Chondrocyte (in vitro differentiated cells): Measurements from ENCODE around the gene TAGLN2. TPM values are rescaled to one million over a fixed set of nuclear protein-coding genes. Genes with fewer than 3 reads are reported as not detected.

Experiments
- DNase-seq: peaks from one replicate; pipeline ENCODE4 v3.0.0; 2021; ENCODE audit warnings: mixed read lengths, low spot score
- H3K27ac Mint-ChIP-seq: one replicate; pipeline ENCODE4 v1.8.0; 2021; ENCODE audit warnings: mild to moderate bottlenecking, moderate library complexity, mixed read lengths; ENCODE audit not compliant: unreplicated experiment
- H3K27me3 Mint-ChIP-seq: 2 replicates; pipeline ENCODE4 v1.8.0; 2021; ENCODE audit warnings: low read depth, mixed read lengths
- H3K36me3 Mint-ChIP-seq: 2 replicates; pipeline ENCODE4 v1.8.0; 2021; ENCODE audit warnings: low read depth, mixed read lengths
- H3K4me1 Mint-ChIP-seq: 2 replicates; pipeline ENCODE4 v1.8.0; 2021; ENCODE audit warnings: low read depth, mild to moderate bottlenecking, mixed read lengths
- H3K4me3 Mint-ChIP-seq: one replicate; pipeline ENCODE4 v1.8.0; 2021; ENCODE audit warnings: mild to moderate bottlenecking, moderate library complexity, mixed read lengths; ENCODE audit not compliant: unreplicated experiment
- H3K9me3 Mint-ChIP-seq: 2 replicates; pipeline ENCODE4 v1.8.0; 2021; ENCODE audit warnings: low read depth, mixed read lengths
- microRNA-seq: library from miRNA; unstranded; fragments of <30 nt; microRNA quantifications from one replicate; pipeline ENCODE4 v1.2.0, GENCODE V29; 2020; ENCODE audit warnings: borderline number of aligned reads
- total RNA-seq: library from RNA; stranded (reverse); gene quantifications from 3 replicates; pipeline ENCODE4 v1.2.1, GENCODE V29; 2021
- TF ChIP-seq, protein P1 (sequence below): fragments of 200-600 bp; sonication (generic); IDR thresholded peaks from 2 replicates; pipeline ENCODE4 v1.5.0; 2021; ENCODE audit warnings: antibody characterized with exemption, mild to moderate bottlenecking, moderate library complexity

TAGLN2 gene
- total RNA-seq, 1 donor from 2014 or later = 392 TPM

DNA sequence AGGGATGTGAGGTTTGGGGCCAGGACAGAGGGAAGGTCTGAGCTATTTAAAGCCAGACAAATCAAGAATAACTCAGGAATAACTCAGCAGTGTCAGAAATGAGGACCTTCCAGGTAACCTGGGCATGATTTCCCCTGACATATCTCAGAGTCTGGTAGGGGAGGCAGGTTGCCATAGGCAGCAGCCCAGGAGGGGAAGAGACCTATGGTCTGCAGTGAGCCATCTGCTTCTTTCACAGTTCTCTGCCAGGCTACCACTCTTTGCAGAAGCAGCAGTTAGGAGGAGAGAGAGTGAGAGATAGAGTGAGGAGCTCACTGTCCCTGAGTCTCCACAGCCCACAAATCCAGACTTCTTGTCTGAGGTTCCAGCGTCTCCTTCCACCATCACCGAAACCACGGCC, 56.5 kb downstream of the TAGLN2 start:
- H3K4me1 Mint-ChIP-seq = peaks cover 8% of the 10 kb centered on the region
- no peak for DNase-seq
- no peaks in the 10 kb centered on the region for H3K27me3 Mint-ChIP-seq
- no peaks in the 10 kb centered on the region for H3K9me3 Mint-ChIP-seq
- H3K27ac Mint-ChIP-seq = no peak overlapping the region
- H3K4me3 Mint-ChIP-seq = no peak overlapping the region
- TF ChIP-seq, protein P1, sequence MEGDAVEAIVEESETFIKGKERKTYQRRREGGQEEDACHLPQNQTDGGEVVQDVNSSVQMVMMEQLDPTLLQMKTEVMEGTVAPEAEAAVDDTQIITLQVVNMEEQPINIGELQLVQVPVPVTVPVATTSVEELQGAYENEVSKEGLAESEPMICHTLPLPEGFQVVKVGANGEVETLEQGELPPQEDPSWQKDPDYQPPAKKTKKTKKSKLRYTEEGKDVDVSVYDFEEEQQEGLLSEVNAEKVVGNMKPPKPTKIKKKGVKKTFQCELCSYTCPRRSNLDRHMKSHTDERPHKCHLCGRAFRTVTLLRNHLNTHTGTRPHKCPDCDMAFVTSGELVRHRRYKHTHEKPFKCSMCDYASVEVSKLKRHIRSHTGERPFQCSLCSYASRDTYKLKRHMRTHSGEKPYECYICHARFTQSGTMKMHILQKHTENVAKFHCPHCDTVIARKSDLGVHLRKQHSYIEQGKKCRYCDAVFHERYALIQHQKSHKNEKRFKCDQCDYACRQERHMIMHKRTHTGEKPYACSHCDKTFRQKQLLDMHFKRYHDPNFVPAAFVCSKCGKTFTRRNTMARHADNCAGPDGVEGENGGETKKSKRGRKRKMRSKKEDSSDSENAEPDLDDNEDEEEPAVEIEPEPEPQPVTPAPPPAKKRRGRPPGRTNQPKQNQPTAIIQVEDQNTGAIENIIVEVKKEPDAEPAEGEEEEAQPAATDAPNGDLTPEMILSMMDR = no peak
- no peaks in the 10 kb centered on the region for H3K36me3 Mint-ChIP-seq

Small RNA genes lying within 50 kb of the gene (microRNA-seq; reads per million reads assigned to microRNA genes)
- gene MIR4259 = not detected

Other genes with a start within 250 kb of the TAGLN2 start
- gene CRP, start 210.9 kb downstream of the TAGLN2 start, total RNA-seq = not detected in 3 replicates
- gene DUSP23, start 144.5 kb downstream of the TAGLN2 start, total RNA-seq = 15.4 to 21.3 TPM (median 16.9 TPM) in 3 replicates
- not detected in 3 replicates for gene FCRL6, start 123.1 kb downstream of the TAGLN2 start, total RNA-seq
- not detected in 3 replicates for gene SLAMF8, start 98.6 kb downstream of the TAGLN2 start, total RNA-seq
- gene VSIG8, start 62.9 kb downstream of the TAGLN2 start, total RNA-seq = not detected in 3 replicates
- gene CFAP45, start 25.3 kb downstream of the TAGLN2 start, total RNA-seq = 0.37 to 0.95 TPM (median 0.73 TPM) in 3 replicates
- gene IGSF9, start 20.1 kb upstream of the TAGLN2 start, total RNA-seq = not detected in 3 replicates
- gene SLAMF9, start 28.7 kb upstream of the TAGLN2 start, total RNA-seq = not detected in 3 replicates
- 5.7 to 6.9 TPM (median 6.5 TPM) in 3 replicates for gene PIGM, start 106.5 kb upstream of the TAGLN2 start, total RNA-seq
- gene KCNJ10, start 144.7 kb upstream of the TAGLN2 start, total RNA-seq = not detected in 3 replicates
- gene KCNJ9, start 156.0 kb upstream of the TAGLN2 start, total RNA-seq = not detected in 3 replicates
- 19.5 to 27.3 TPM (median 25.3 TPM) in 3 replicates for gene IGSF8, start 173.1 kb upstream of the TAGLN2 start, total RNA-seq
- gene ATP1A2, start 190.3 kb upstream of the TAGLN2 start, total RNA-seq = 1.3 to 3.9 TPM (median 2.9 TPM) in 3 replicates
- not detected in 3 replicates for gene ATP1A4, start 226.1 kb upstream of the TAGLN2 start, total RNA-seq